A172 (cell line): ENCODE results near the gene ASF1B. TPM values are rescaled to one million over a fixed set of nuclear protein-coding genes. Genes with fewer than 3 reads are reported as not detected.
A peak's percentile ranks its signal among the peaks of the same experiment; 100 is the strongest.

Experiments used
- DNase-seq: peaks from one replicate; pipeline ENCODE4 v3.0.0-alpha.2; 2015; ENCODE audit warnings: low spot score
- total RNA-seq: library from RNA; depleted of rRNA; stranded (reverse); fragments of >200 nt; shearing (Covaris generic); gene quantifications from 2 replicates; pipeline ENCODE4 v1.2.3, GENCODE V29; 2014; rRNA removed

Gene ASF1B
- total RNA-seq, 1 experiment from 2014 or later, result 54.9 TPM

DNA sequence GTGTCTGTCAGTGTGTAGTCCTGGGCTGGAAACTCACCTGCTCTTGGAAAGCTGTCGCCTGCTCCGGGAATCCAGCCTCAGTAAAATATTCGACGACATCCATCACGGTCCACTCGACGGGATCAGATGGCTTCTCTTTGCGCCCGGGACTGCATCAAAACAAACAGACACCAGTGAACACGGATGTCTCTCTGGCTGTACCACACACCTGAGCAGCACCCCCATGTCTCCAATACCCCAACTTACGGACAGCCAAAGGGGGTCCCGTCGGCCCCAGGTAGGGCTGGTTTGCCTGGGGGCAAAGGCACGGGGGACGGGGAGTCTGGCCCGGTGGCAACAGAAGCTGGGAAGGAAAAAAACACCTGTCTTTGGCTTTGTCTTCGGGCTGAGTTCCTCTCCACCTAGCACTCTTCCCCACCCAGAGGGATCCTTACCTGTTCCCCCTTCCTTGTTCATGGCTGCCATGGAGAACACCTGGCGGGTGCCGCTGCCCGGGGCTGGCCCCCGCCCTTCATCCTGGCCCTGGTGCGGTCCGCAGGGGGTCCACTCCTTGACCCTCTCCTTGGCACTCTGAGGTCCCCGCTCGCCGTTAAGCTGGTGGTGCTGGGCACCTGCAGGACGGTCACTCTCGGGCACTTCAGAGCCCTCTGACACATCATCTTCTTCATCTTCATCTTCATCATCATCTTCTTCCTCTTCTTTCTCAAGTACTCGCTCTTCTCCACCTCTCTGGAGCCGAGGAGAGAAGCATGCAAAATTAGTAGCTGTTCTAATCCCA, 47.6 kb downstream of the ASF1B start:
- no peak for DNase-seq

DNA sequence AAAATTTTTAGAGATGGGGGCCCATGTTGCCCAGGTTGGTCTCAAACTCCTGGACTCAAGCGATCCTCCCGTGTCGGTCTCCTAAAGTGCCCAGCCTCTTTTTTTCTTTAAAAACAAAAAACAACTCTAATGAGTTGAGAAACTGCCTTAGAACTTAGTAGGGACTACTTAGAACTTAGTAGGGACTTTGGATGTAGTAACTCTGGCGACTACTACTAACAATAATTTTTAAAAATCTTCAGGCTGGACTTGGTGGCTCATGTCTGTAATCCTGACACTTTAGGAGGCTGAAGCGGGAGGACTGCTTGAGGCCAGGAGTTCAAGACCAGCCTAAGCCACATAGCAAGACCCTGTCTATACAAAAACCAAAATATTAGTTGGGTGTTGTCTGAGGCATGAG, 50.3 kb downstream of the ASF1B start:
- DNase-seq, result no peak

DNA sequence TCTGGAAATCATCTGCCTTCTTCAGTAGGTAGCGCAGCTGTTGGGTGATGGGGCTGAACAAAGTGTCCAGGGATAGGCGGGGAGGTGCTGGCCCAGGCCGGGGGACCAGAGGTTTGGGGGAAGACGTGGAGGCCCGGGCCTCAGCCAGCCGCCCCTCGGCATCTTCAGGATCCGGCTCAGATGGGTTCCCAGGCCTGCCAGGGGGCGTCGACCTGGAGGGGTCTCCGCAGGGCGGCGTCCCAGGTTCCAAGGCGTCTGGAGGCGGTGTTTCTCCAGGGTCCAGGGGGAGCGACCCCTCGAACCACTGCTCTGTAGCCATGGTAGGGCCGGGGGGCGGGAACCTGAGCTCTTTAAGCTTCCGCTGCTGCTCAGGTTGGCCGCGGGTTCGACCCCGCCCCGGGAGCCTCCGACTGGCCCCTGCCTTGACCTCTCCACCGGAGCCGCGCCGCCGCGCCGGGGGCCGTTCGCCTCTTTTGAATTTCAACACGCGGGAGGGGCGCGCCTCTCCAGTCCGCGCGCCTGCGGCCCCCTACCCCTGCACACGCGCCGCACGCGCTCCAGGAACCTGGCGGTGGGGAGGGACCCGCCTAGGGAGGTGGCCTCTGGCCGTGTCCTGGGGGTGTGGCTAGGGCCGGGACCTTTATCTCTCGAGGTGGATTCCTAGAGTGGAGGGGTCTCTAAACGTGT, 50.9 kb downstream of the ASF1B start, which contains the start of gene C19orf67:
TSS of gene C19orf67 (minus strand) at position 475 of the 687 bp plus-strand sequence. CDS start at position 319, 156 bp downstream.
- no peak for DNase-seq

DNA sequence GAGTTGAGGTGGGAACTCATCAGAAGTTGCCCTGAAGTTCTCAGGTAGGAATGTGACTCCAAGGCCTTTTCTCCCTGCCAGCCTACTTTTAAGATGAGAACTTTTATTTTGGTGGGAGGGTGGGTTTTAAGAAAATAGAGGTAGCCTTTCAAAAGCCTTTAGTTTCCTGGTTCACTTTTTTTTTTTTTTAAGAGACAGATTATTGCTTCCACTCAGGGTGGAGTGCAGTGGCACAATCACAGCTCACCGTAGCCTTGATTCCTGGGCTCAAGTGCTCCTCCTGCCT, 53.8 kb downstream of the ASF1B start:
- DNase-seq, result no peak

DNA sequence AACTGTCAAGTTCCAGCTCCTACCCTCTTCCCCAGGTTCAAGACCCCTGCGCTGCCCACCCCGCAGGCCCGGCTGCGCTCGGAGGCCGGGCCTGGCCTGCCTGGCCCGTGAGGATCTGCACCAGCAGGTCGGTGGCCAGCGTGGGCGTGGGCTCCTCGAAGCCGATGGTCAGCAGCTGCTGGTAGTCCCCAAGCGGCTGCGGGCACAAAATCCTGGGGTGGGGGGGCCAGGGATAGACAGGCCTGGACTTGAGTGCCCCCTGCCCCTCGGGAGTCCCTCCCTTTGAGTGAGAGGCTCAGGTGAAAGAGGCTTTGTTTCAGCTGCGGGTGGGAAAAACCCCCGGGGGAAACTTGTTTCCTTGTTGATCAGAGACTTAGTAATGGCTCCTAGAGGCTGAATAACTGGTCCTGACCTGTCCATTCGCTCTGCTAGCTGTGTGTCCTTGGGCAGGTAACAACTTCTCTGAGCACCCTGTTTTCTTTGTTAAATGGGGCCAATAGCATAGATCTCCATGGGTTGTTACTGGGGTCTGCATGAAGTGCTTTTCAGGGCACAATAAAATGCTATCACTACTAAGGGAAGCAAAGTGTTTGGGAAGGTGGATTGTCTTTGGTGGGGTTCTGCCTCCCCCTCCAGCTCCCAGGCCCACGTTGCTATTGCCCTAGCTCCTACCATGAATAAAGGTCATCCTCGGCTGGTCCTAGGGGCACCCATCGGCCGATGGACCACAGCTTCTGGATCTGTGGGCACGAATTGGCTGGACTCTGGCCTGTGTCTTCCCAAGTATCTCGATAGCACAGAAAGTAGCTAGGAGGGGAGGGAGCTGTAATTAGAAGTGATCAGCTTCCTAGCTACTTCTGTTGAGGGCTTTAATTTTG, 54.4 kb downstream of the ASF1B start:
- DNase-seq, result no peak

DNA sequence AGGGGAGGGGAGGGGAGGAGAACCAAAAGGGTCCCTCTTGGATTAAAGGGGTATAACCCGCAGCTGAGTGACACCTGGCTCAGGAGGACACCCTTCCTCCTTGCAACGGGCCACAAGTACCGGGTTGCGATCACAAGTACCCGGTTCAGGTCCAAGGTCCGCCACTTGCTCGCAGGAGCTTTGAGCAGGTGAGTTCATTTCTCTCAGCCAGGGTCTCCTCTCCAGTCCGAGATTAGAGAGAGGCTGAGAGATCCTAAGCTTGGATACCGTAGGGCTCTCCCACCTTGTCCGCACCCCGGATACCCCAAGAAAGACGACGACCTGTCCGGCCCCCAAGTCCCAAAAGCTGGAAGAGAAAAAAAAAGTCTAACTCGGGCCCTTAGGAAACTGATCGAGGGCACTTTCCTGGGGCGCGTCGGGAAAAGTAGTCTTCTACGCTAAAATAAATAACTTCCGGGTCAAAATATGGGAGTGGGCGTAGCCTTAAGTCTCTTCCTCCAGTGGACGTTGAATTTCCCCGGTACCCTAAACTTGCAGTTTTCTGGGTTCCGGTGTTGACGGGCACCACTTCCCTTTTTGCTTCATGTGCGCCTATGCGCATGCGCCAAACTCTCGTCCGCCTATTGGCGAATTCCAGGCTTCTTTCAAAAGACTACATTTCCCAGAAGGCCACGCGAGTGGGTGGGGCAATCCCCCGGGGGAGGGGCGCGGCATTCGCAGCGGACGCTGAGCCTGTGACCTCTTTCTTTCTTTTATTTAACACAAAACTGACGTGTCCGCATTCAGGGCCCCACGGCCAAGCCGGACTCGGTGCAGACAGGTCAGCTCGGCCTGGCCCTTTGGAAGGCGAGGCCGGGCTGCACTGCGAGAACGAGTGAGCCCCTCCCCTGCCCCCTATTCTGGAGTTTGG, 55.2 kb downstream of the ASF1B start:
- DNase-seq, result peak; percentile 99

DNA sequence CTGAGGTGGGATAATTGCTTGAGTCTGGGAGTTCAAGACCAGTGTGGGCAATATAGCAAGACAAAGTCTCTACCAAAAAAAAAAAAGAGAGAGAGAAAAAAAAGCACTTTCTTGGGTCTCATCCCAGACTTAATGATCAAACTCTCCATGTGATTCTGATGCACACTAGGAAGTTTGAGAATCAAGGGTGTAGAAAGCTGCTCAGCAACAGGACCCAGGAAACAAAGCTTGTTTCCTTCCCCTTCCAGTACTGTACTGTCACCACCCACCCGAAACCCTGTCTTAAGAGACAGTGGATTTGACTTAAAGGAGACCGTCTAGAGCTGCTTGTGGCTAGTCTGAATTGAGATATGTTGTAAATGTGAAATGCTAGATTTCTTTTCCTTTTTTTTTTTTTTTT, 58.0 kb downstream of the ASF1B start:
- no peak for DNase-seq

DNA sequence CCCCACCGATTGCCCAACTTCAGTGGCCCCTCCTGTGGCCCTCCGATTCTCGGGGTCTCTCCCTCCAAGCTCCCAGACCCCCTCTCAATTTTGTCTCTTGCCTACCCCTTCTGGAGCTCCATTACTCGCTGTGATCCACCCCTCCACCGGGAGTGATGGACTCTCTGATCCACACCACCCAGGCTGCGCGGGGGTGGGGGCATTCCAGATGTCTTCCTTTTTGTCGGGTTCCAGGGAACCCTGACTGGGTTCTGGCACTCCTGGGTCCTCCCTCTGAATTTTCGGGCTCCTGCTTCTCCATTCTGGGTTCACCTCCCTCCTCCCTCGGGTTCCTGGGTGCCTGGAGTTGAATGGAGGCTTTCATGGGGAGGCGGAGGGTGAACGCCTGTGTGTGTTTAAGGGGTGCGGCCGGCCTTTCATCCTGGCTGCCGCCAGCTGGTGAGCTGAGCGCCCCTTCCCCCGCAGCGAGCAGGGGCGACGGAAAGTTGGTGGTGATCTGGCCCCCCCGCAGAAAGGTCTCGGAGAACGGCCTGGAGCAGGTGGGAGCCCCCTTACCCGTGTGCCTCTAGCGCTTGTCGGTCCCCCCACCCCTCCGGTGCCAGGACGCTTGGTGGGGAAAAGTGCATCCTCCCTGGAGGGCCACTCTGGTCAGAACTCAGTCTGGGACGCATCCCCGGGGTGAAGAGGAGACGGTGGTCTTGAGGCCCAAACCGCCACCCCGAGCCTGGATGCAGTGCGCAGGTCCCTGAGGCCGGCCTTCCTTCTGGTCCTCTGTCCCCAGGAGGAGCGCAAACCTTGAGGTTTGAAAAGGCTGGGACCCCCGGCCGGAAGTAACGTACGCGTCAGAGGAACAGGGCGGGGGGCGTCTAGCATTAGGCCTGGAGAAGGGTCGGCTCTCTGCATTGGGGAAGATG, 62.2 kb downstream of the ASF1B start:
- no peak for DNase-seq

DNA sequence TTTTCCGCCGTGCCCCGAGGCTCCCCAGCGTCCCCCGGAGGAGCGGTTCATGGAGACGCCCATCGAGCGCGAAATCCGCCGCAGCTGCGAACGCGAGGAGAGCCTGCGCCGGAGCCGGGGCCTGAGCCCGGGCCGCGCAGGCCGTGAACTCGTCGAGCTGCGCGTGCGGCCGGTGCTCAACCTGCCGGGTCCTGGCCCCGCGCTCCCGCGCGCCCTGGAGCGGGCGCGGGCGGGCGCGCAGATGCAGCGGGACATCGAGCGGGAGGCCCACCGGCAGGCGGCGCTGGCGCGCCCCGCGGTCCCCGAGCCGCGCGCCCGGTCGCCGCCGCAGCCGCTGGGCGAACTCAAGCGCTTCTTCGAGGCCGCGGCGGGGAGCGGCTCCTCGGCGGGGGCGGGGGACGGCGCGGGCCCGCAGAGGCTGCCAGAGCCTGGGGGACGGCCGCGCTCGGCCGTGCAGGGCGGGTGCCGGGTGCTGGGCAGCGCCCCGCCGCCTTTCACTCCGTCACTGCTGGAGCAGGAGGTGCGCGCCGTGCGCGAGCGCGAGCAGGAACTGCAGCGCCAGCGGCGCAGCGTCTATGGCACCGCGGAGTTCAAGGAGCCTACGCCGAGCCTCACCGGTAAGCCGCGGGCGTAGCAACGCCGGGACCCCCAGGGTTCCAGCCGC, 63.0 kb downstream of the ASF1B start:
- peak; percentile 45 for DNase-seq

DNA sequence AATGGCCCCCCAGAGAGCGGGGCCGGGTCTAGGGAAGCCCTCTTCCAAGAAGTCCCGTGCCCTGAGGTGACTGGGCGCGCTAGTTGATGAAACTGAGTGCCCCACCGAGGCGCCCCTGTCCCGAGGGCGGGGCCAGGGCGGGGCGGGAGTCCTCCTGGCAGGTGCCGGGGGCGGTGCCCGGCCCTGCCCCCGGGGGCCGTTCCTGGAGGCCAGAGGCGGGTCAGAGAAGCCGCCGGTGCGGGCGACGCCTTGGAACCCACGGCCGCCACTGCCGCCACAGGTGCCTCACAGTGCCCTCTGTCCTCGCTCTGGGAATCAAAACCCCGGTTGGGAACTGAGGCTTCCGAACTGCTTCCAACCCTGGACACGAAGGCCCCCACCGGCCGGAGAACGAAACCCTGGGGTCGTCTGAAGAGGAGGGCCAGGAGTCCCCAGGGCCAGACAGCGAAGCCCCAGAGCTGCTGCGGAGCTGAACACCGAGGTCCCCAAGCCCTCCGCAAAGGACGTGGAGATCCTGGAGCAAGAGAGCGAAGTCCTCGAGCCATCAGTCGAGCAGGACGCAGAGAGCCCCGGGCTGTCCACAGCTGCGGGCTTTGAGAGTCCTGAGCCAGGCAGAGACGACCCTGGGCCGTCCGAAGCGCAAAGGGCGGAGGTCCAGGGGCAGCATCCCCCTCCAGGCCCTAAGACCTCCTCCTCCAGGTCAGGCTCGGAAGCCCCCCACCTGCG, 63.7 kb downstream of the ASF1B start, which contains the start of gene MISP3:
TSS of gene MISP3 (plus strand) at position 252 of the 726 bp plus-strand sequence. CDS start 524 bp downstream, outside the sequence.
- DNase-seq, result no peak

DNA sequence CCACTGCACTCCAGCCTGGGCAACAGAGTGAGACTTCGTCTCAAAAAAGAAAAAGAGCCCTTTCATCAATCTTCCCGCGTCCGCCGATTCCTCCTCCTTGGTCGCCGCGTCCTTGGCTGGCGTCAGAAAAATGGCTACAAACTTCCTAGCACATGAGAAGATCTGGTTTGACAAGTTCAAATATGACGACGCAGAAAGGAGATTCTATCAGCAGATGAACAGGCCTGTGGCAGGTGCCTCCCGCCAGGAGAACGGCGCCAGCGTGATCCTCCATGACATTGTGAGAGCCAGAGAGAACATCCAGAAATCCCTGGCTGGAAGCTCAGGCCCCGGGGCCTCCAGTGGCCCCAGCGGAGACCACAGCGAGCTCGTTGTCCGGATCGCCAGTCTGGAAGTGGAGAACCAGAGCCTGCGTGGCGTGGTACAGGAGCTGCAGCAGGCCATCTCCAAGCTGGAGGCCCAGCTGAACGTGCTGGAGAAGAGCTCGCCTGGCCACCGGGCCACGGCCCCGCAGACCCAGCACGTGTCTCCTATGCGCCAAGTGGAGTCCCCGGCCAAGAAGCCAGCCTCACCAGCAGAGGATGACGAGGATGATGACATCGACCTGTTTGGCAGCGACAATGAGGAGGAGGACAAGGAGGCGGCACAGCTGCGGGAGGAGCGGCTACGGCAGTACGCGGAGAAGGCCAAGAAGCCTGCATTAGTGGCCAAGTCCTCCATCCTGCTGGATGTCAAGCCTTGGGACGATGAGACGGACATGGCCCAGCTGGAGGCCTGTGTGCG, 65.9 kb downstream of the ASF1B start:
- no peak for DNase-seq

Other genes starting within 250 kb of the ASF1B start
- gene BRME1, start 230.5 kb downstream of the ASF1B start, total RNA-seq, result 0.48 and 3.0 TPM in 2 replicates
- 29.7 and 30.8 TPM in 2 replicates for gene CC2D1A, start 230.4 kb downstream of the ASF1B start, total RNA-seq
- 1.1 and 2.7 TPM in 2 replicates for gene PODNL1, start 198.2 kb downstream of the ASF1B start, total RNA-seq
- 41.3 and 41.6 TPM in 2 replicates for gene DCAF15, start 184.1 kb downstream of the ASF1B start, total RNA-seq
- 1.7 and 2.2 TPM in 2 replicates for gene RFX1, start 130.3 kb downstream of the ASF1B start, total RNA-seq
- not detected in 2 replicates for gene RLN3, start 108.4 kb downstream of the ASF1B start, total RNA-seq
- 11.9 and 14.0 TPM in 2 replicates for gene IL27RA, start 104.8 kb downstream of the ASF1B start, total RNA-seq
- 3.0 and 6.2 TPM in 2 replicates for gene PALM3, start 74.5 kb downstream of the ASF1B start, total RNA-seq
- gene MISP3, start 63.8 kb downstream of the ASF1B start, total RNA-seq, result 0.43 and 2.5 TPM in 2 replicates
- gene C19orf67, start 50.8 kb downstream of the ASF1B start, total RNA-seq, result not detected in 2 replicates
- 25.2 and 36.0 TPM in 2 replicates for gene SAMD1, start 45.8 kb downstream of the ASF1B start, total RNA-seq
- gene PRKACA, start 18.8 kb downstream of the ASF1B start, total RNA-seq, result 43.1 and 72.6 TPM in 2 replicates
- 5.1 and 7.6 TPM in 2 replicates for gene ADGRL1, start 69.6 kb upstream of the ASF1B start, total RNA-seq
- 72.8 and 74.8 TPM in 2 replicates for gene ADGRE5, start 244.9 kb upstream of the ASF1B start, total RNA-seq